Muscle of arm (tissue), 14 donors: ENCODE measurements around the gene GALNT8. TPM values are rescaled to one million over a fixed set of nuclear protein-coding genes. Genes with fewer than 3 reads are reported as not detected.
A peak's percentile ranks its signal among the peaks of the same experiment; 100 is the strongest.
"Not testable (repeated sequence)": the region's sequence is repeated elsewhere in the genome, so short reads cannot be mapped to it uniquely, and the experiment has no call there.

Experiments used
- DNase-seq: peaks from one replicate; pipeline ENCODE4 v3.0.0-alpha.2; 2013
- long read RNA-seq, 11 donors: transcript quantifications; one replicate each; lab custom pipeline, GENCODE V29; 2026
- polyA plus RNA-seq, 12 donors: library from polyadenylated mRNA; unstranded; fragments of 120-200 nt; gene quantifications; one replicate each; pipeline ENCODE4 v1.2.1, GENCODE V29; 2013; ENCODE audit not compliant: insufficient read length in 12 of 12

Gene GALNT8
- 1 to 10 TPM in 10 of 12 donors, not detected in 2; 3.3 to 6.1 (median 5.5) TPM for polyA plus RNA-seq
- long read RNA-seq, donor 1, full-length matches to known transcripts = 2 of 2 reads
- long read RNA-seq, donor 1, partial matches to known transcripts = 0 of 2 reads
- long read RNA-seq, donor 1, other reads (novel, unspliced or antisense) = 0 of 2 reads
- long read RNA-seq, donor 2, full-length matches to known transcripts = 4 of 4 reads
- long read RNA-seq, donor 2, partial matches to known transcripts = 0 of 4 reads
- long read RNA-seq, donor 2, other reads (novel, unspliced or antisense) = 0 of 4 reads
- long read RNA-seq, donor 3, full-length matches to known transcripts = 1 of 1 reads
- long read RNA-seq, donor 3, partial matches to known transcripts = 0 of 1 reads
- long read RNA-seq, donor 3, other reads (novel, unspliced or antisense) = 0 of 1 reads
- long read RNA-seq, donor 4 = 0 reads
- long read RNA-seq, donor 5 = 0 reads
- long read RNA-seq, donor 6, full-length matches to known transcripts = 1 of 1 reads
- long read RNA-seq, donor 6, partial matches to known transcripts = 0 of 1 reads
- long read RNA-seq, donor 6, other reads (novel, unspliced or antisense) = 0 of 1 reads
- long read RNA-seq, donor 7 = 0 reads
- long read RNA-seq, donor 8, full-length matches to known transcripts = 3 of 3 reads
- long read RNA-seq, donor 8, partial matches to known transcripts = 0 of 3 reads
- long read RNA-seq, donor 8, other reads (novel, unspliced or antisense) = 0 of 3 reads
- long read RNA-seq, donor 9, full-length matches to known transcripts = 2 of 2 reads
- long read RNA-seq, donor 9, partial matches to known transcripts = 0 of 2 reads
- long read RNA-seq, donor 9, other reads (novel, unspliced or antisense) = 0 of 2 reads
- long read RNA-seq, donor 10, full-length matches to known transcripts = 1 of 1 reads
- long read RNA-seq, donor 10, partial matches to known transcripts = 0 of 1 reads
- long read RNA-seq, donor 10, other reads (novel, unspliced or antisense) = 0 of 1 reads
- long read RNA-seq, donor 11, full-length matches to known transcripts = 2 of 2 reads
- long read RNA-seq, donor 11, partial matches to known transcripts = 0 of 2 reads
- long read RNA-seq, donor 11, other reads (novel, unspliced or antisense) = 0 of 2 reads

- DNase-seq = no peak
These were observed at the start of gene GALNT8 for GRCh38 chr12:4719821-4720636. Gene GALNT8 (plus strand): TSS chr12:4720400. CDS start chr12:4720678, 278 bp downstream.

- DNase-seq = no peak
These were observed 40.5 kb upstream of the GALNT8 start for GRCh38 chr12:4679711-4680110.

DNA sequence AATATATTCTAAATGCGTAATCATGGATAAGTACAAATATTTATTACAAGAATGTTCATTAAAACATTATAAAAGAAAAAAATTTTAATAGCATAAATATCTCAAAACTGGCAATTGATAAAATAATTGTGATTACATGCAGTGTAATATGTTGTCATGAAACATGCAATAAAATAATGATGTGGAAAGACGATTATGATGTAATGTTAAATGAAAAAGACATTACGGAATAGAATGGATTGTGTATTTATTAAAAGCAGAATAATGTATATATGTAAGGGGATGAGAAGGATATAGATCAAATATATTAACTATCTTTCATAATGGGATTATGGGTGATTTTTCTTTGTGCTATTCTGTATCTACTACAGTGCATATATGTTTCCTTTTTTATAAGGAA lies 38.5 kb upstream of the GALNT8 start:
- no peak for DNase-seq

DNA sequence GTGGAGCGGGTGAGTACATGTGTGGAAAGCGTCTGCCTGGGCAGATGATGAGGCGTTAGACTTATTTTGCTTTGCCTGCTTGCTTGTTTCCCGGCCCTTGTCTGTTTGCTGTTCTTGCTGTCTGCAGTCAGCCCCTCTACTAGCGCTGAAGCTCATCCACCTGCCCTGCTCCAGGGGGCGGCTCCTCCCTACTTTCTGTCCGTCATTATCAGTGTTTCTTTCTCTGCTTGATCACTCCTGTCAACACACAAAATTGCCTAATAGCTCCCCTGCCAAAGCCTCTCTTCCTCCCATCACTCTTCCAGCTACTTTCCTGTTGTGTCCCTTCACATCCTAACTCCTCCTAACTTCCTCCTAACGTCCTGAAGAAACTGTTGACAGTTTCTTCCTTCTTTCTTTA lies 34.9 kb upstream of the GALNT8 start:
- DNase-seq = no peak

DNA sequence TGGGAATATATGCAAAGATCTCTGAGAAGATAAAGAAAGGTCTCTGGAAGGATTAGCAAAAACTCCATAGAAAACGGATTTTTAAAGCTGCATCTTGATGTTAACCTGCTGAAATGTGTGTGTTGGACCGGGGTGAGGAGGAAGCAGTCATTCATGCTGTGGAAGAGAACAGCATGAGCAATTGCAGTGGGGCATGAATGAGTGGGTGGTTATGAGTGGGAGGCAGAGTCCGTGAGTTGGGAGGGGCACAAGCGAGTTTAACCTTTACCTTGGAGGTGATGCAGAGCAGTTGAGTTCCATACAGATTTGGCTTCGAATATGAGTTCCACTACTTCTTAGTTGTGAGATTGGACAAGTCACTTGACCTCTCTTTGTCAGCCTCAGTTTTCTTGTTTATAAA lies 29.4 kb upstream of the GALNT8 start:
- no peak for DNase-seq

- DNase-seq = peak; percentile 96
These were observed 19.6 kb upstream of the GALNT8 start for GRCh38 chr12:4700621-4701026.

DNA sequence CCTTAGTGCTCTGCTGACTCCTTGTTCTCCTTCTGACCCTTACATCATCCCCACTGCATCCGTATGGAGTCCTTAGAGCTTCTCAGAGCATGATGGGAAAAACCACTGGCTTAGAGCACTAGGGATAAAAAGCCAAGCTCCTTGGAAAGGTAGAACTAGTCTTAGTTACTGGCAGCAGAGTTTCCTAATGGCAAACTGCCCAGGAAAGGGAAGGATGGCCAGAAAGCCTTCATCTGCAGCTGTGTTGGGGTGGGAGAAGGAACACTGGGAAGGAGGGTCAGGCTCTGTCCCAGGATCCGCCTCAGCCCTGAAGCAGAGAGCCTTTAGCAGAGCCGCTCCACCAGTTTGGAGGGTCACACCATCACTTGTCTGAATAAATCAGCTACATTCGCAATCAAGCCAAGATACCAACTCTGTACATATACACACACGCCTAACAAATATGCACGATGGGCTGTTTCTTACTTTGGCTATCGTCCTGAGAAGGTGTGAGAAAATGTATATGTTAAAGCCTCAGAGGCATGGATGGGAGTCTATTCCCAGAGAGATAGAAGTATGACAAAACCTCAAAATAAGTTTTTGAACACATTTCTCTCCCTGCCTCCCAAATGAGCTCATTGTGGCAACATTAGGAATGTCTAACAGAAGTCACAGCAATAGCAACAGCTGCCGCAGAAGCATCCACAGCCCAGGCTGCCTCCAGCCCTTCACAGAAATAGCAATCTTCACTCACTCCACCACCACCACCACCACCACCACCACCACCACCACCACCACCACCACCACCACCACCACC lies 18.6 kb upstream of the GALNT8 start:
- peak; percentile 94 for DNase-seq

DNA sequence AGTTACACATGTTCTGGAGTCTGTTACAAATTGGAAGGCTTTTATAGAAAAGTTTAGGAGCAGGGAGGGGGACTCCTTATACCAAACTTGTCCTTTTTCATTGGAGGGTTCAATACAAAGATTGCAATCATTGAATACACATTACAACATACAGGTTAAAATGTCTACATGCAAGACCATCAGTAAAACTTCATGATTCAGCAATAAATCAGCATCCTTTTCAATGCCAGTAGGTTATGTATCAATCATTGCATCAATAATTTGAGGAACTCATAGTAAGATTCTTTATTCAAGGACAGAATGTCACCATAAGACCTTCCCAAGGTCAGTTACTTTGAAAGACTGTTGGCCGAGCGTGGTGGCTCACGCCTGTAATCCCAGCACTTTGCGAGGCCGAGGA lies 16.5 kb upstream of the GALNT8 start:
- no peak for DNase-seq

GRCh38 chr12:4705824-4706223 lies 14.4 kb upstream of the GALNT8 start:
- no peak for DNase-seq

DNA sequence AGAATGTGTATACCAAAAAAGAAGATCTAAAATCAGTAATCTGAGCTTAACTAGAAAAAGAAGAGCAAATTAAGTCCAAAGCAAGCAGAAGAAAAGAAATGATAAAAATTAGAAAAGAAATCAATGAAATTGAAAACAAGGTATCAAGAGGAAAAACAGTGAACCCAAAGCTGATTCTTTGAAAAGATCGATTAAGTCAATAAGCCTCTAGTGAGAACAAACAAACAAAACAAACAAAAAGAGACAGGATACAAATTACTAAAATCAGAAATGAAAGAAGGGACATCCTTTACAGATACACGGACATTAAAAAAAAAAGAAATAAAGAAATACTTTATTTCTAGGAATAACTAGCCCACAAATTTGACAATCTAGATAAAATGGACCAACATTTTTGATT lies 12.9 kb upstream of the GALNT8 start:
- no peak for DNase-seq

GRCh38 chr12:4710113-4710512 lies 10.1 kb upstream of the GALNT8 start:
- no peak for DNase-seq

DNA sequence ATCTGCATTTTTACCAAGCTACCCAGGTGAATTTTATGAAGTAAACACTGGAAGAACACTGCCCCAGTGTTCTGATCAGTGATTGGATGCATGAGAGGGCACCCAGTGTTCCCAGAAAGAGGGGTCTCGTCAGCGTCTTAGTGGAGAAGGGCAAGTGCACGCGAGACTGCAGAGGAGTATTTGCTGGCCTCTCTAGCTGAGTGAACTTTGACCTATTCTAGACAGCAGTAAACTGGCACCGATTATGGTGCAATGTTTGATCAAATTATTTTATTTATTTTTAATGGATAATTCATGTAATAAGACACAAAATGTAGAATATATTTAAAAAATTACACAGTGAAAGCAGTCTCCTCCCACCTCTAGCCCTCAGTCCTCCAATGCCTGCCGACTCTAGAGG lies 5.3 kb upstream of the GALNT8 start:
- DNase-seq = no peak

DNA sequence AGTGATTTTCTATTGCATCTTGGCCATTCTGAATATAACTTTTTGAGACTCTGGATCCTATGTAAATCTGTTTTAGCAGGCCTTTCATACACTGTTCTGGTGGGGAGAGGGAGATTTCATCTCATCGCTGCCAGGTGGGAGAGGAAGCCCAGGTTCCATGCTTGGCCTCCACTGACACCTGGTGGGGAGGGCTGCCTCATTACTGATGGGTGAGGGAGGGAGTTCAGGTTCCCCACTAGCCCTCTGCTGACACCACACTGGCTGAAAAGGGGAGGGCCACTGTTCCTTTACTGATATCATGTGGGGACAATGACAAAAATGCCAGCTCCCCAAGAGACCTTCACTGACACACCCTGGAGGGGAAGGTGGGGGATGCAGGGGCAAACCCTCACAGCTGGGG lies 2.4 kb upstream of the GALNT8 start:
- DNase-seq = no peak

DNA sequence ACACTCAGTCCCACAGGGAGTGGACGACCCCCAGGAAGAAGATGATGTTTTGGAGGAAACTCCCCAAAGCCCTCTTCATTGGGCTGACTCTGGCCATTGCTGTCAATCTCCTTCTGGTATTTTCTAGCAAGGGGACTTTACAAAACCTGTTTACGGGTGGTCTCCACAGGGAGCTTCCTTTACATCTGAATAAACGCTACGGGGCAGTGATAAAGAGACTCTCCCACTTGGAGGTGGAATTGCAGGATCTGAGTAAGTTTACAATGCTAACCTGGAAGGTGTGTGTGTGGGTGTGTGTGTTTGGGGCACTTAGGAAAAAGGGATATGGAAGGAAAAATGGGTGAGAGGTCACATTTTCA lies 416 bp downstream of the GALNT8 start:
- DNase-seq = no peak

DNA sequence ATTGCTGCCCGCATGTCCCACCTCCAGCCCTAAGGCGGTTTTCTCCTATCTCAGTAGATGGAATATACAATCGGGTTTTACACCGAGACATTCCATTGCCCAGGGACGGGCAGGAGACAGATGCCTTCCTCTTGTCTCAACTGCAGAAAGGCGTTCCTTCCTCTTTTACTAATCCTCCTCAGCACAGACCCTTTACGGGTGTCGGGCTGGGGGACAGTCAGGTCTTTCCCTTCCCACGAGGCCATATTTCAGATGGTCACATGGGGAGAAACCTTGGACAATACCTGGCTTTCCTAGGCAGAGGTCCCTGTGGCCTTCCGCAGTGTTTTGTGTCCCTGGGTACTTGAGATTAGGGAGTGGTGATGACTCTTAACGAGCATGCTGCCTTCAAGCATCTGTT lies 1.4 kb downstream of the GALNT8 start:
- DNase-seq = not testable (repeated sequence)

DNA sequence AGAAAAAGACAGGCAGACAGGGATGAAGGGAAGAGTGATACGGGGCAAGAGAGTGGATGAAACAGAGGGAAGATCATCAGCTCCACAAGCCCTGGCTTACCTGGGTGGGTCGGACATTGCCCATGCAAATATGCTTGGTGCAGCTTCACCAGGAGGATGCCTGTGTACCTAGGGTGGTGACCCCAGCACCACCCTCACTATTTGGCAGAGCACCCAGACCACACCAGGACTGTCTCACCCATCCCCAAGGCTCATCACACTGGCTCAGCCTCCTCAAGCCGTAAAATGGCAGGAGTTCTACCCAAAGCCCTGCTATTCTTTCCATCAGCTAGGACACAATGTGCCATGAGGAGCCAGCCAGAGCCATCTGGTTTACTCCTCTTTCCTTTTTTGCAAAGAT lies 3.0 kb downstream of the GALNT8 start:
- DNase-seq = no peak

GRCh38 chr12:4725057-4725456 lies 4.9 kb downstream of the GALNT8 start:
- no peak for DNase-seq

DNA sequence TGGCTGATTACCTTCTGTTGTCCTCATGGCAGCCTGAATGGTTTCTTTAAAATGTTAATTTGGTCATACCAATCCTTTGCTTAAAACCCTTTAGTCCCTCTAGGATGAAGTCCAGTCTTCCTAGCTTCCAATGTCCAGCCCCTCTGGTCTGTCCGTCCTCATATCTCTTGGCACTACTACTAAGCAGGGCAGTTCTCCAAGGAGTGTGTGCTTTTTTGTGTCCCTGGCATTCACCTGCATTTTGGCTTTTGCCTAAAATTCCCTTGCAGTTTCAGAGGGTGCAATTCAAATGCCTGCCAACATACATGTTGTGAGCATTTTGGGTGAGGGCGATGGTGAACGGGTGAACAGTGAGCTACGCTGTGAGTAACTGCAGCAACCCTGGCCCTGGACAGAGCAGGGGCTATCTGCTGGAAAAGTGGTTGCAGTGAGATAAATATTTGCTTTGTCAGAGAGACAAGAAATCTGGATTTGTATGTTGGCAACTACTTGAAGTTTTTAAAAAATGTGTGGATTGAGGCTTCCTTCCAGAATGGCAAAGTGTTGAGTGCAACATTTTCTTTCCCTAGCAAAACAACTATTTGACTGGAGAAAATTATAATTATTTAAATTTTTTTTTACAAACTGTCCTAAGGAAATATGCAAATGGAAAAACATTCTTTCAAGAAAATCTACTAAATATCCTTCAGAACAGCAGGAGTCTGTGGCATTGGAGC lies 14.6 kb downstream of the GALNT8 start:
- DNase-seq = no peak

DNA sequence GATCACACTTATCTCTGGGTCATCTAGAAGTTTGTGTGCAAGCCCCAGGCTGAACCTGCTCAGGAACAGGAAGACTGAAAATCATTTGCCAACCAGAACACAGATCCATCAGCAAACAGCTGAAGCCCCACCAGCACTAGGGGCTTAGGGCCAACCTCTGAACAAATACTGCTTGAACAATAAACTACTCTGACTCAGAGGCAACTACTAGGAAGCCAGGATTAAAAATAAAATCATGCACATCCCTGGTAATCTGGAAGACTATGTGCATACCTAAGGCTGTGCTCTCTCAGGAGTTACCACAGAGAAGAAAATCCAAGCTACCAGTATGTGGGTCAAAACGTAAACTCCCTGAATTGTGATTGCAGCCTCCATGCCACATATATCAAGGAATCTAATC lies 15.9 kb downstream of the GALNT8 start:
- DNase-seq = peak; percentile 8

DNA sequence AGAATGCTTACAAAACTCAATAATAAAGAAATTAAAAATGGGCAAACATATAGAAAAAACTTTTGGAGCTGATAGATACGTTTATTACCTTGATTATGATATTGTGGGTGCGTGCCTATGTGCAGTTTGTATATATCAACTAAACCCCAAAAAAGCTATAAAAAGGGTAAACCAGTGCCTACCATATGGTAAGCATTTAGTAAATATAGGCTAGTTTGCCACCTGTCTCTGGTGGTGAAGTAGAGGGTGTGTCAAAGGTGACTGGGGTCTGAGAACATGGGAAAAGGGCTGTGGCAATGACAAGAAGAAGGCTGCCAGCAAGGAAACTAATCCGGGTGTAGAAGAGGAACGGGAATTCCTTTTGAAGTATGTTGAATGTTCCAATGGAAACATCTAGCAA lies 18.3 kb downstream of the GALNT8 start:
- DNase-seq = no peak
